ENCODE results near the gene SAP130.
A peak's percentile ranks its signal among the peaks of the same experiment; 100 is the strongest.

SAP130 gene

DNA sequence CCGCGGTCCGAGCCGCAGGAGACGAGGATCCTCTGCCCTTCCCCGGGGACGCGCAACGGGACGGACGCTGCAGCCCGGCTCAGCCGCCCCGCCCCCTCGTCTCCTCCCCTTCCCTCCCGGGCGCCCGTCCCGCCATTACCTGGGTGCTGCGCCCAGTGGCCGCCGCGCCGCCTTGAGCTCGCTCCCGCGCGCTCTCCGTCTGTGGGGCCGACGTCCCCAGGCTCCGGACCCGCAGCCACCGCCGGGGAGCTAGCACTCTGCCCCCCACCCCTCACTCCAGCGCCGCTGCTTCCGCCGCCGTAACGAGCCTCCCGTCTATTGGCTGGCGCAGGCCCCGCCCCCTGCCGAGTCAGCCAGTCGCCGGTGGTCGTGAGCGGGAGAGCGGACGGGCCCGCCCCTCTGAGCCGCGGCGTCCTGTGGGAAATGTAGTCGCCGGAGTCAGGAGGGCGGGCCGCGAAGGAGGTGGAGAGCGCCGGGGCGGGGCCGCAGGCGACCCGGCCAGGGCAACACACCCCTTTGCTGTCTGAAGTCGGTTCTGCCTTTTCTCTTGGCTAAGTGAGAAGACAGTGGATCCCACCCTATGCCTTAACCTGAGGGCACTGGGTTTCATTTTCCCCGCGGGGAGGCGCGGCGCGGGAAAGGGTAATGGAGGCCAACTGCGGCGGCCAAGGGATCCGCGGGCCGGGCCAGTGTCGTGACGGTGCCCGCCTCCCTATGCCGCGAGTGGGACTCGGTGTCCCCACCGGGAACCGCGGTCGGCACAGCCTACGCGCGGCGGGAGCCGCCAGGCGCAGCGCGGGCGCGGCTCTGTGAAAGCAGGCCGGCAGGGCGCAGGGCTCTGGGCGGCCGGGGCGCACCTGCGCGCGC lies at the start of gene SAP130:
SAP130 (minus strand) TSS at position 259 of the 867 bp plus-strand sequence. CDS start 1,767 bp downstream, outside the sequence.
- peak; percentile 97 for DNase-seq (ENCODE audit: low read depth)

DNA sequence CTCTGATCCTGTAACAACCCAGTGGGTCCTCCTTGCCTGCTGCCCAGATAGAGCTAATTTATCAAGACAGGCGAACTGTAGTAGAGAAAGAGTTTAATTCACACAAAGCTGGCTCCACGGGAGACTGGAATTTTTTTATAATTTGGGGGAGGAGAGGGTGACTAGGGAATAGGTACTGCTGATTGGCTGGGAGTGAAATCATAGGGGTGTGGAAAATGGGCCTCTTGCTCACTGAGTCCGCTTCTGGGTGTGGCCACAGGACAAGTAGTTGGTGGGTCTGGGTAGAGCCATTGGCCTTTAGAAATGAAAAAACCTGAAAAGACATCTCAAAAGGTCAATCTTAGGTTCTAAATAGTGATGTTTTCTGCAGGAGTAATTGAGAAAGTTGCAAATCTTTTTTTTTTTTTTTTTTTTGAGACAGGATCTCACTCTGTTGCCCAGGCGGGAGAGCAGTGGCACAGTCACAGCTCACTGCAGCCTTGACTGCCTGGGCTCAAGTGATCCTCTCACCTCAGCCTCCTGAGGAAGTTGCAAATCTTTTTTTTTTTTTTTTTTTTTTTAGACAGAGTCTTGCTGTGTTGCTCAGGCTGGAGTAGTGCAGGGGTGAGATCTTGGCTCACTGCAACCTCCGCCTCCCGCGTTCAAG lies 48.7 kb upstream of the SAP130 start:
- DNase-seq (ENCODE audit: low read depth): no peak

DNA sequence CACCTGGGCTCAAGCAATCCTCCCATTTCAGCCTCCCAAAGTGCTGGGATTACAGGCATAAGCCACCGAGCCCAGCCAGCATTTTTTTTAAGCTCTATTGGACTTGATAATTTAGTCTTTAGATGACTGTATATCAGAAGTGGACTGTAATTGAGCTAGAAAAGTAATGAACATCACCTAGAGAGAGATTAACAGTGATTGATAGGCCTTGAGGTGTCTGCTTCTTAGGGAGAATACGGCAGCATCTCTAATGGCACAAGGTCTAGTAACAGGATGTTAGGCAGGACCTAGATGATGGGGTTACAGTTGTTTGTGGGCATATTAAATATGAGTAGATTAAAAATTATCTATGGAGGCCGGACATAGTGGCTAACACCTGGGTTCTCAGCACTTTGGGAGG lies 45.4 kb upstream of the SAP130 start:
- DNase-seq (ENCODE audit: low read depth): no peak

DNA sequence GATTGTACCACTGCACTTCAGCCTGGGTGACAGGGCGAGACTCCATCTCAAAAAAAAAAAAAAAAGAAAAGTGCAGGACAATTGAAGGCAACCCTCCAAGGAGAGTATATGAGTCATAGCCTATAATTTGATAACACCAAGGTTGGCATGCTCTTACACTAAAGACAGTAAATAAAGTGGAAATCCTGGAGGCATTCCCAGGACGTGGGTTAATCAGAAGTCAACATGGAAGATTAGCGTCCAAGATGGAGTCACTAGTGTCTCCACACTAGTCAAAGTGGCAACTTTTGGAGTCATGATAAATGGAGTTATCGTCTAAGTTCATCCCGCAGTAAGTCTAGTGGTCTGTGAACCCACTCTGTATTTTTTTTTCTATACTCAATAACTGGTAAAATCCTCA lies 41.9 kb upstream of the SAP130 start:
- peak; percentile 24 for DNase-seq (ENCODE audit: low read depth)

DNA sequence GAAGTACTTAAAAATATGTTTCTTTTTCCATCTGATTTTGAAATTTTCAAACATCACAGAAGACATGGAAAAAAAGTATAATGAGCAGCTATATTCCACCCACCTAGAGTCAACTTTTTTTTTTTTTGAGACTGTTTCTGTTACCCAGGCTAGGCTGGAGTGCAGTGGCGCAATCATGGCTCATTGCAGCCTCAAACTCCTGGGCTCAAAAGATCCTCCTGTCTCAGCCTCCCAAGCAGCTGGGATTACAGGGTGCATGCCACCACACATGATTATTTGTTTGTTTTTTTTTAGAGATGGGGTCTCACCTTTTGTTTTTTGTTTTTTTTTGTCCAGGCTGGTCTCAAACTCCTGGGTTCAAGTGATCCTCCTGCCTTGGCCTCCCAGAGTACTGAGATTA lies 36.5 kb upstream of the SAP130 start:
- DNase-seq (ENCODE audit: low read depth): no peak

DNA sequence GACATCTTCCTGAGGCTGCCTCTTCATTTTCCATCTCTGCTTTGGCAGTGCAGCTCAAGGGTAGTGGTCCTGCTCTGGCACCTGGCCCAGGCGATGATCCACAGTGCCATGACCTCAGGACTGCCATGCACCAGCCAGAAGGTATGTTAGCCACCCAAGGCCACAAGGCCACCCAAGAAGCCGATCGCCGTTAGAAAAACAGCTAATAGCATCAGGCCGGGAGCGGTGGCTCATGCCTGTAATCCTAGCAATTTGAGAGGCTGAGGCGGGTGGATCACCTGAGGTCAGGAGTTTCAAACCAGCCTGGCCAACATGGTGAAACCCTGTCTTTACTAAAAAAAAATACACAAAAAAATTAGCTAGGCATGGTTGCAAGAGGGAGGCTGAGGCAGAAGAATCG lies 34.7 kb upstream of the SAP130 start:
- no peak for DNase-seq (ENCODE audit: low read depth)

DNA sequence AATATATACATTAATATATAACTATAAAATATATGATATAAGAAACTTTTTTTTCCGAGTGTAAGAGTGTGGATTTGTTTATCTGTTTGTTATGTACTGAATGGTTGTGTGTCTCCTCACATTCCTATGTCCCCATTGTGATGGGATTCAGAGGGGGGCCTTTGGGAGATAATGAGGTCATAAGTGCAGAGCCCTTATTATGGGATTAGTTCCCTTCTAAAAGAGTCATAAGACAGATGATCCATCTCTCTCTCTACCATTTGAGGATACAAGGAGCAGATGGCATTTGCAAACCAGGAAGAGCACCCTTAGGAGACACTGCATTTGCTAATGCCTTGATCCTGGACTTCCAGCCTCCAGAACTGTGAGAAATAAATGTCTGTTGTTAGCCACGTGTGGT lies 30.3 kb upstream of the SAP130 start:
- DNase-seq (ENCODE audit: low read depth): no peak

DNA sequence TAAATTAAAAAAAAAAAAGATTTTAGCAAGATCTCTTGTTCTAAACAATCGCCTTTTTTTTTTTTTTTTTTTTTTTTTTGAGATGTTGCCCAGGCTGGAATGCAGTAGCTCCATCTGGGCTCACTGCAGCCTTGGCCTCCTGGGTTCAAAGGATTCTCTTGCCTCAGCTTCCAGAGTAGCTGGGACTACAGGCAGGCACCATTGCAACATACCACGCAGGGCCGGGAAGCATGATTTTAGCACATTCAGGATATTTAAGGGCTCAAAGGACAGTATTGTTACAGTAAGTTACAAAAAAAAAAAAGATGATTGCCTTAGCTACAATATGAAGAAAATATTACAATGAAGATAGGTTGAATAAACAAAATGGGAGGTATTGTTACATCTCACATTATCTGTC lies 29.5 kb upstream of the SAP130 start:
- no peak for DNase-seq (ENCODE audit: low read depth)

DNA sequence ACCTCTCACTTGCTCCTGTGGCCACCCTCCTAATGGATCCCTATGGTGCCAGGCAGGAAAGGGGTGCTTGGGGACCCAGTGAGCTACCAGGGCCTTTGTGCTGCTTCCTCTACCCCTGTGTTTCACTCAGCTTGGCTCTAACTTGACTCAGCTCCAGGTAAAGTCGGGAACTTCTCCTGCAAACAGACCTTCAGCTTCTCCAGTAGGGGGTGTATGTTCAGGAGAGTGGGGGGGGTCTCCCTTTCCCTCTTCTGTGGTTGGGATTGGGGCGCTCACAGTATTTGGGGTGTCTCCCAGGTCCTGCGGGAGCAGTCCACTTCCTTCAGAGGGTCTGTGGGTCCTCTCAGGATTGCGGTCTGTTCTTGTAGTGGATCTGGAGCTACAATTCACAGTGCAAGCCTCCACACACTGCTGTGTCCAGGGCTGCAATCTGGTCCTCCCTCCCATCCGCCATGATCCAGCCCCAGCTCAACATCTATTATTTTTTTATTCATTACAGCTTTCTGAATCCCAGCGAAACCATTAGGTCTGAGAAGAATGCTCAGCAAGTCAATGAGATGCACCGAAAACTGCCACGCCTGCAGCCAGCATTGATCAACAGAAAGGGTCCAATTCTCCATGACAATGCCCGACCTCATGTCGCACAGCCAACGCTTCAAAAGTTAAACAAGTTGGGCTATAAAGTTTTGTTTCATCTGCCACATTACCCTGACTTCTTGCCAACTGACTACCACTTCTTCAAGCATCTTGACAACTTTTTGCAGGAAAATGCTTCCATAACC lies 26.4 kb upstream of the SAP130 start:
- no peak for DNase-seq (ENCODE audit: low read depth)

DNA sequence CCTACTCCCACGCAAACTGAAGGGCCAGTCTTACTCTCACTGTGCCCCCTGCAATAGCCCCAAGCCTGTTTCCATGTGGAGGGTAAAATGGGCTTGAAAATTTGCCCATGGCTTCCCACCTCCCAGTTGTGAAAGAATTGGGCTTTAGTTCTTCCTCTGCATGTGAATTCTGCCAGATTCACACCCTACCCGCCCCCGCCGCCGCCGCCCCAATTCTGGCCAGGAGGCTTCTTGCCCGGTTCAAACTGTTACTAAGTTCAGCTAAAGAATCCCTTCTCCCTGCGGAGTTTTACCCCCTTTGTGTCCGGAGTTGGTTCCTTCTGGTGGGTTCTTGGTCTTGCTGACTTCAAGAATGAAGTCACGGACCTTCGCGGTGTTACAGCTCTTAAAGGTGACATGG lies 25.5 kb upstream of the SAP130 start:
- DNase-seq (ENCODE audit: low read depth): no peak

DNA sequence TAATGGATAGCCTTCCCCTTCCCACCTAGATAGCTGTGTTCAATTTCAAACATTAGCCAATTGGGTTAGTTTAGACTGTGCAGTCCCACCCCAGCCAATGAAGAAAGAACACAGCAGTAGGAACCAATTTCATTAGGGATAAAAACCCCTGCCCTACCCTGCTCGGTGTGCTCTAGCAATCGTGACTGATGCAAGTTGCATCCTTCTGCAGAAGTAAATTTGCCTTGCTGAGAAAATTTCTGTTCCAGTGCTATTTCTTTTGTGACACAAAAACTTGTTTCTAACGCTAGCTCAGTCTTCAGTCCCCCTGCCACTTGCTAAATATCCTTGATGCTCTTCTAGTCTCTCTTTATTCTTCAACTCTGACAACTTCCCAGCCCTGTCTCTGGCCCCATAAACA lies 15.2 kb upstream of the SAP130 start:
- DNase-seq (ENCODE audit: low read depth): no peak

DNA sequence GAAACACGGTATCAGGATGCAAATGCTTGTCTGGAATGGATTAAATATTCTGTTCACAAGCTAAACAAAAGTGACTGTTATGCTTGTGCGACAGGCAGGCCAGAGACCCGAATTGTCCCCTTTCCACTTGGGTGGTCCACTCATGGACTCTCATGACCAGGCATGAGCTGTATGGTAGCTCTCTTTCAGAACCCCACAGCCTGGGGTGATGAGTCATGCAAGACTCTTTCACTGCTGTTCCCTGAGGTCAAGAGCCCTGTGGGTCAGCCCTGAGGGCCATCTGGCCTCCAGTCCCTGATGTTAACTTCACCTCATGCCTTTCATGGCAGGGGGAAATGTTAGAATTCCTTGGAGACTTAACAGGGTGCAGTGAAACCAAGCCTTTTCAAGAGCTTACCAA lies 13.7 kb upstream of the SAP130 start:
- DNase-seq (ENCODE audit: low read depth): no peak

DNA sequence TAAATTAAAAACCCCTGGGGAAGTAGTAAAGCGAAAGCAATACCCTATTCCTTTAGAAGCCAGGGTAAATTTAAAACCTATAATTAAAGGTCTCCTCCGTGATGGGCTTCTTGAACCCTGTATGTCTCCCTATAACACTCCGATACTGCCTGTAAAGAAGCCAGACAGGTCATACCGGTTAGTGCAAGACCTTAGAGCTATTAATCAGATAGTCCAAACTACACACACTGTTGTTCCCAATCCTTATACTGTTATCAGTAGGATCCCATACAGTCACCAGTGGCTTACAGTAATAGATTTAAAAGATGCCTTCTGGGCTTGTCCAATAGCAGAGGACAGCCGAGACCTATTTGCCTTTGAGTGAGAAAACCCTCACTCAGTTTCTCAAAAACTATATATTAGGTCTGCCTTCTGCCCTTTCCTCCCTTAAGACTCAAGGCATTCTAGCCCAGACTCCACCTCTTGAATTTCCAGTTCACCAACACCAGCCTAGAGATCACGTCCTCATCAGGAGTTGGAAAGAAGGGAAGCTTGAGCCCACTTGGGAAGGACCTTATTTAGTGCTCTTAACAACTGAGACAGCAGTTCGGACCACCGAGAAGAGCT lies 12.4 kb upstream of the SAP130 start:
- no peak for DNase-seq (ENCODE audit: low read depth)

DNA sequence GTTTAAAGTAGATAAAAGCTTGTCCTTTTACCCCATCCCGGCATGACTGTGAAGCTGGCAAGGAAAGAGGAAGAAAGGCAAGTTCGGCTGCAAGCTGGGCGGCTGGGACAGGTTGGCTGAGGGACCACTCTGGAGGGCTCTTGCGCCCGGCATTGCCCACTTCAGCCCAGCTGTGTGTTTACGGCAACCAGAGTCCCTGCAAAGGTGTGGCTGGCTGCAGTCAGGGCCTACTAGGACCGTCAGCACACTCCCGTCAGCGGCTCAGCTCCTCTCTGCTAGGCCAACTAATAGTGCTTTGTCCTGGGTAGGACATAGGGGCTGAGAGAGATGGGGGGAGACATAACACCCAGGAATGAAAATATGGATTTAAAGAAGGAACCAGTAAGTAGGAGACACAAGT lies 11.7 kb upstream of the SAP130 start:
- DNase-seq (ENCODE audit: low read depth): no peak

DNA sequence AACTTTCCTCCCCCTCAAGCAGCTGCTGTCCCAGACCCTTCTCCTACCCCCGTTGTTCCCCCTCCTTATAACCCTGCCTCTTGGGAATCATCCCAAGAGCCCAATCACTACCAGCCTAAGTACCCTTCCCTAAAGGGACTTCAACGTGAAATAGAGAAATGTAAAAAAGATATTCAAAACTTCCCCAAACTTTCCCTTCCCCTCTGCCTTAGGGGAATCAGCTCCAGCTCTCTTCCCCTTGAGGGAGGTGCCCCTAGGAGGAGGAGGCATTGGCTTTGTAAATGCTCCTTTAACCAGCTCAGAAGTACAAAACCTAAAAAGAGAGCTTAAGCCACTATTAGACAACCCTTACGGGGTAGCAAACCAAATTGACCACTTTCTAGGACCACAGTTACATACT lies 10.6 kb upstream of the SAP130 start:
- DNase-seq (ENCODE audit: low read depth): no peak

DNA sequence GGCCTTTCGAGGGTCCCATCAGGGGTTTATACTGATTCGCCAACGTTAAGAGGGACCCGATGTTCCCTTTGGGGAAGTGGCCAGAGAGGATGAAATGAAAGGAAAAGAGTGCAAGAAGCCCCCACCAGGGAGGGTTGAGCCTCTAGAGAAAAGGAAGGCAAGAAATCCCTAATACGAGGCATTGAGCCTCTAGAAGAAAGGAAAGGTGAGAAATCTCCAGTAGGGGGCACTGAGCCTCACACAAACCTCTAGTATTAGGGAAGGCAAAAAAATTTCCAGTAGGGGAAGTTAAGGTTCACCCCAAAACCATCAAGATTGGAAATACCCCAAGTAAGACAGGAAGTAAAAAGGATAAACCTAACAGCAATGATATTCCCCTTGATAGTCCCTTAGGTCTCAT lies 9.8 kb upstream of the SAP130 start:
- DNase-seq (ENCODE audit: low read depth): no peak

DNA sequence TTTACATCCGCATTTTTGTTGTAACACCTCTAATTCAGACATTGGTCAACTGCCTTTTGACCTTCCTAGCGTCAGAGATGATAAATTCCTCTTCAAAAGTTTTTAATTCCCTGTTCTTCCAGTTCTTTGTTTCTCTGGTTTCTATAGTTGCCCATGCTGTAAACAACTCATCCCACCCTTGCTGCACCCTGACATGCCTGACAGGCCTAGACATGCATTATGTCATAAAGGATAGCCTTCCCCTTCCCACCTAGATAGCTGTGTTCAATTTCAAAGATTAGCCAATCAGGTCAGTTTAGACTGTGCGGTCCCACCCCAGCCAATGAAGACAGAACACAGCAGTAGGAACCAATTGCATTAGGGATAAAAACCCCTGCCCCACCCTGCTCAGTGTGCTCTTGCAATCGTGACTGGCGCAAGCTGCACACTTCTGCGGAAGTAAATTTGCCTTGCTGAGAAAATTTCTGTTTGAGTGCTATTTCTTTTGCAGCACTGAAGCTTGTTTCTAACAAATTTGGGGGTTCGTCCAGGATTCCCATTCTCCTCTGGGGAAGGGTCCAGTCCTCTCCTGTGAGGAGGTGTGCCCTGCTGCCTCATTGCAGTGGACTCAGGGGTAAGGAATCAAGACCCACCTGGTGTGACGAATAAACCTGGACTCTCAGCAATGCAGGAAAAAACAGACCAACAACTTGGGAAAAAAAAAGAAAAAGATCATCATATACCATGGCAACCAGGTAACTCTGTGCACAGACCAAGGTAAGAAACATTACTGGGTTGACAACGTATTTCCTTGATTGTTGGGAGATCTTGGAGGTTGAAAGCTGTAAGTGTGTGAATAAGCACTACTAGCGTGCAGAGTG lies 9.1 kb upstream of the SAP130 start:
- DNase-seq (ENCODE audit: low read depth): no peak

DNA sequence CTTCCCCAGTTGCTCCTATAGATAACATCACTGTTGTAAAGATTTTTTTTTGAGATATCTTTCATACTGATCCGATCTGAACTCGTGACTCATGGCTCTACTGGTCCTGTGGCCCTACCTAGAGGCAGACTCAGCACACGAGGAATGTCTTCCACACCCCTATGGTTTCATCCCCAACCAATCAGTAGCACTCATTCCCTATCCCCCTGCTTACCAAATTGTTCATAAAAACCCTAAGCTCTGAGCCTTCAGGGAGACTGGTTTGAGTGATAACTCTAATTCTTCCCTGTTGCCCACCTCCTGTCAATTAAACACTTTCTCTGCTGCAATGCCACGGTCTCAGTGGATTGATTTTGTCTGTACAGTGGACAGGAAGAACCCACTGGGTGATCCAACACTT lies 4.2 kb upstream of the SAP130 start:
- no peak for DNase-seq (ENCODE audit: low read depth)

DNA sequence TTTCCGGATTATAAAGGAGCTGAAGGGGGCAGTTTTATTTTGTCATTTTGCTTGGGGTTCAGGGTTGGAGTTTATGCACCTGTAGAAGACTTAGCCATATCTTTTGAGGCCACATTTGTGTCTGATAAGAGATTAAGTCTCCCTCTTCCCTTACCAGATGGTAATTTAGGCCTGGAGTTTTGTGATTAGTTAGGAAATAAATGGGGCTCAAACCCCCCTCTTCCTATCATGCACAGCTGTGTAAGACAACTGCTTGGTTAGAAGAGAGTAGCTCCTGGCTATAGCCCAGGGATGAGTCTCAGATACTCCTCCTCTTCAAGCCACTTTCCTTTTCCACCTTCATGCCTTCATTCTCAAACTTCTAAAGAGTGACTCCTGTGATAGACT lies 802 bp upstream of the SAP130 start:
- DNase-seq (ENCODE audit: low read depth): no peak

DNA sequence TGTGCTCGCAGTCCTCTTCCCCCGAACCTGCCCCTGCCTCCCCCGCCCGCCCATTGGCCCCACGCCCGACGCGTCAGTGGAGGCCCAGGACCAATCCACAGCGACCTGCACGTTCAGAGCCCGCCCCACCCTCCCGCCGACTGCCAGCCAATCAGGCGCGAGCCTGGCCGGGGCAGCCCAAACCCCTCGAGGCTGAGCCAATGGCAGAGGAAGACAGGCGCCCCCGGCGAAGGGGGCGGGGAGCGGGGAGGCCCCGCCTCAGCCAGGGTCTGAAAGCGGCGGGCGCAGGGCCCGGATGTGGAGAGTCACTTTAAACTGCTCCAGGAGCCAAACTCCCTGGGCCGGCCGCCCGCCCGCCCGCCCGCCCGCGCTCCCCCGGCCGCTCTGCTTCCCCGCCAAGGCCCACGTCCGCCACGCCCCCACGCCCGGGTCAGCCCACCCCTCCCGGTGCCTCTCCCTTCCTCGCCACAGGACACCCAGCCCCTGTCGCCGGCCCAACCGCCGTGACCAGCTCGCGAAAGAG lies 520 bp downstream of the SAP130 start:
- peak; percentile 99 for DNase-seq (ENCODE audit: low read depth)

Measured in iris pigment epithelial cell (primary cell).